ENCODE measurements around the gene RRBP1. TPM values are rescaled to one million over a fixed set of nuclear protein-coding genes. Genes with fewer than 3 reads are reported as not detected.

Gene RRBP1
- total and polyA plus RNA-seq, 2 of the 4 experiments (the other 2 are of a cell fraction): 90.2 to 136 TPM

- WGBS, 2 experiments (ENCODE audit: extremely low coverage in 2 of 2, insufficient read length in 1 of 2): 100% methylated on average over 10 of the region's 21 CpGs; no CpG with 5 or more reads in 1 of the 2 experiments
- TF ChIP-seq FOS (IDR thresholded peaks at IDR 0.05; ENCODE audit: low read depth, low read length) (no peak), ELK1 (IDR thresholded peaks at IDR 0.05; ENCODE audit: borderline replicate concordance, low read depth, low read length) (no peak), CHD1 (IDR thresholded peaks at IDR 0.05; ENCODE audit: low read depth, low read length) (no peak), USF2 (IDR thresholded peaks at IDR 0.05; ENCODE audit: low read depth, low read length) (no peak), RCOR1 (IDR thresholded peaks at IDR 0.05; ENCODE audit: insufficient replicate concordance, low read length) (no peak), MAFK (IDR thresholded peaks at IDR 0.05; ENCODE audit: low read depth, low read length) (no peak), SMC3 (IDR thresholded peaks at IDR 0.05; ENCODE audit: low read depth, low read length) (no peak), BHLHE40 (IDR thresholded peaks at IDR 0.05; ENCODE audit: low read depth, low read length) (no peak), MXI1 (IDR thresholded peaks at IDR 0.05; ENCODE audit: borderline replicate concordance, low read depth, low read length) (no peak)
- Histone ChIP-seq H3K9me3 (ENCODE audit: control insufficient read depth, insufficient read depth, low read length) (no peaks in the 10 kb centered on the region), H3K36me3 (ENCODE audit: control insufficient read depth, insufficient read depth, low read length) (peaks cover 98% of the 10 kb centered on the region), H3K27ac (ENCODE audit: insufficient read depth, low read length) (no peak overlapping the region), H3K56ac (ENCODE audit: extremely low read depth, insufficient read depth, low read length) (no peak overlapping the region), H2BK5ac (ENCODE audit: low read depth, low read length, poor library complexity, severe bottlenecking) (no peak overlapping the region), H3K4me3 (ENCODE audit: insufficient read depth, low read depth, low read length) (no peak overlapping the region), H2BK15ac (ENCODE audit: low read depth, low read length) (no peak overlapping the region), H2BK120ac (ENCODE audit: low read depth, low read length) (no peak overlapping the region), H4K8ac (ENCODE audit: low read depth in 2 of 2, low read length in 2 of 2) (no peak overlapping the region), H3K27me3 (ENCODE audit: control insufficient read depth, insufficient read depth, low read length) (no peaks in the 10 kb centered on the region), H2BK20ac (ENCODE audit: low read depth, low read length) (no peak overlapping the region), H2AFZ (replicated peaks; ENCODE audit: low read length, poor library complexity) (peak overlapping the region; percentile 23), H3K4me1 (ENCODE audit: control insufficient read depth, insufficient read depth, low read length) (no peaks in the 10 kb centered on the region; the same call in 1 of the 2 replicates), H3K4me2 (ENCODE audit: low read depth, low read length) (no peak overlapping the region), H4K5ac (ENCODE audit: low read depth, low read length) (no peak overlapping the region), H3K79me1 (ENCODE audit: low read depth in 1 of 2, low read length in 2 of 2) (peaks cover 43 to 96% of the 10 kb centered on the region in 2 experiments), H2AK9ac (replicated peaks; ENCODE audit: low read depth, low read length, poor library complexity) (peak overlapping the region; percentile 19), H3K23ac (ENCODE audit: low read depth, low read length) (no peak overlapping the region), H3K14ac (replicated peaks; ENCODE audit: low read depth, low read length) (no peak overlapping the region), H2AK5ac (ENCODE audit: low read depth, low read length) (no peak overlapping the region), H4K91ac (ENCODE audit: insufficient read depth, low read depth, low read length) (no peak overlapping the region), H3K4ac (ENCODE audit: low read depth, low read length) (no peak overlapping the region), H3K9ac (ENCODE audit: low read depth, low read length) (no peak overlapping the region), H3K9me1 (ENCODE audit: insufficient read depth, low read length) (no peaks in the 10 kb centered on the region), H4K20me1 (ENCODE audit: insufficient read depth, low read length) (peaks cover 92% of the 10 kb centered on the region), H3K18ac (ENCODE audit: low read depth, low read length) (no peak overlapping the region)
- no TSS peak for BruUV-seq (replicated peaks)
- in situ Hi-C loops (cut with MboI; ENCODE audit: low sequenced_read_pairs) (loop anchor here (25.0 kb wide), 1 partner anchor 508 kb away; the partner anchor contains the start of genes KAT14 and PET117), intact Hi-C loops (cut with micrococcal nuclease) (no loop called here), dilution Hi-C loops (cut with HindIII; ENCODE audit: low sequenced_read_pairs, unreplicated experiment) (no loop called here)
- CTCF ChIA-PET: no interaction called here
- DNase-seq (no peak), ATAC-seq (ENCODE audit: low read depth) (no peak)
- POLR2A ChIA-PET (ENCODE audit: unreplicated experiment): no interaction called here
These were observed 52.4 kb downstream of the RRBP1 start for GRCh38 chr20:17629678-17630089.
